SU-DHL-6 (cell line): ENCODE measurements around the gene ZNF831.

ENCODE experiments used
- H2AFZ ChIP-seq: fragments of 200-600 bp; sonication (generic); 2 replicates; pipeline ENCODE4 v1.6.1; 2014; ENCODE audit warnings: low read depth, mild to moderate bottlenecking, moderate library complexity, mixed read lengths, antibody characterized with exemption, low read length; ENCODE audit not compliant: severe bottlenecking
- H3F3A ChIP-seq: fragments of 200-600 bp; shearing (Covaris generic); 2 replicates; pipeline ENCODE4 v1.6.0; 2016; ENCODE audit warnings: antibody characterized with exemption, mild to moderate bottlenecking; ENCODE audit not compliant: insufficient read depth
- H3K27ac ChIP-seq: fragments of 200-600 bp; sonication (generic); 2 replicates; pipeline ENCODE4 v1.5.1; 2016; ENCODE audit warnings: low read depth, mild to moderate bottlenecking, low read length, moderate library complexity, mixed read lengths
- H3K27me3 ChIP-seq: fragments of 200-600 bp; sonication (generic), shearing (Covaris generic); 2 replicates; pipeline ENCODE4 v1.6.0; 2014; ENCODE audit warnings: mild to moderate bottlenecking, low read length
- H3K36me3 ChIP-seq: fragments of 200-600 bp; sonication (generic); 2 replicates; pipeline ENCODE4 v1.6.1; 2014; ENCODE audit warnings: mild to moderate bottlenecking, low read length, mixed read lengths
- H3K4me2 ChIP-seq: fragments of 300-600, 200-600 bp; shearing (Covaris generic), sonication (generic); 2 replicates; pipeline ENCODE4 v1.6.0; 2014; ENCODE audit warnings: low read length, low read depth, mild to moderate bottlenecking; ENCODE audit not compliant: poor library complexity, severe bottlenecking
- H3K4me3 ChIP-seq: fragments of 200-600 bp; sonication (generic); 2 replicates; pipeline ENCODE4 v1.5.1; 2014; ENCODE audit warnings: antibody characterized with exemption, low read length, mild to moderate bottlenecking, mixed read lengths; ENCODE audit not compliant: insufficient read depth, poor library complexity, severe bottlenecking
- H3K79me2 ChIP-seq: fragments of 200-600 bp; sonication (generic); 2 replicates; pipeline ENCODE4 v1.6.1; 2014; ENCODE audit warnings: mild to moderate bottlenecking, low read length, moderate library complexity; ENCODE audit not compliant: insufficient read depth
- H3K9ac ChIP-seq: fragments of 200-600 bp; sonication (generic); 2 replicates; pipeline ENCODE4 v1.7.0; 2014; ENCODE audit warnings: mild to moderate bottlenecking, low read length
- H3K9me2 ChIP-seq: fragments of 200-600 bp; sonication (generic); replicated peaks from 2 replicates; pipeline ENCODE4 v1.6.1; 2014; ENCODE audit warnings: low read length; ENCODE audit not compliant: insufficient read depth
- H3K9me3 ChIP-seq: fragments of 200-600 bp; sonication (generic); 2 replicates; pipeline ENCODE4 v1.6.1; 2014; ENCODE audit warnings: low read length, mixed read lengths; ENCODE audit not compliant: insufficient read depth
- H4K20me1 ChIP-seq: fragments of 200-600 bp; sonication (generic); 2 replicates; pipeline ENCODE4 v1.6.1; 2014; ENCODE audit warnings: low read depth, mild to moderate bottlenecking, antibody characterized with exemption, low read length, moderate library complexity, mixed read lengths
- CTCF ChIP-seq: fragments of 200-600 bp; sonication (generic); IDR thresholded peaks from one replicate; pipeline ENCODE4 v1.5.1; 2017; ENCODE audit warnings: antibody characterized with exemption, mild to moderate bottlenecking, low read length, moderate library complexity; ENCODE audit not compliant: insufficient read depth, poor library complexity, severe bottlenecking
- EZH2phosphoT487 ChIP-seq: fragments of 200-600 bp; sonication (generic), shearing (Covaris generic); conservative IDR thresholded peaks from 2 replicates; pipeline ENCODE4 v1.6.1; 2018; ENCODE audit warnings: mild to moderate bottlenecking, antibody characterized with exemption, low read length, moderate library complexity, mixed read lengths

The ZNF831 gene

GRCh38 chr20:59145924-59146779 lies 17.5 kb upstream of the ZNF831 start:
- Histone ChIP-seq H3K9me2 (no peaks in the 10 kb centered on the region), H3K36me3 (no peaks in the 10 kb centered on the region), H3F3A (no peaks in the 10 kb centered on the region), H3K9ac (no peak overlapping the region), H3K27me3 (no peaks in the 10 kb centered on the region), H3K9me3 (no peaks in the 10 kb centered on the region), H2AFZ (no peak overlapping the region), H3K4me2 (no peak overlapping the region), H3K4me3 (no peak overlapping the region), H3K79me2 (no peaks in the 10 kb centered on the region), H3K27ac (no peak overlapping the region), H4K20me1 (no peaks in the 10 kb centered on the region)
- no peak for TF ChIP-seq CTCF
- no peak for TF ChIP-seq EZH2phosphoT487

GRCh38 chr20:59146780-59147565 lies 16.6 kb upstream of the ZNF831 start:
- Histone ChIP-seq H3K79me2 (no peaks in the 10 kb centered on the region), H3K9me3 (no peaks in the 10 kb centered on the region), H4K20me1 (no peaks in the 10 kb centered on the region), H3K4me3 (no peak overlapping the region), H3K9me2 (no peaks in the 10 kb centered on the region), H3K27me3 (no peaks in the 10 kb centered on the region), H2AFZ (no peak overlapping the region), H3K9ac (no peak overlapping the region), H3K27ac (no peak overlapping the region), H3K4me2 (no peak overlapping the region), H3F3A (no peaks in the 10 kb centered on the region), H3K36me3 (no peaks in the 10 kb centered on the region)
- TF ChIP-seq CTCF = no peak
- no peak for TF ChIP-seq EZH2phosphoT487

GRCh38 chr20:59147586-59147985 lies 16.0 kb upstream of the ZNF831 start:
- Histone ChIP-seq H3K4me3 (no peak overlapping the region), H3K9me3 (no peaks in the 10 kb centered on the region), H3K27me3 (no peaks in the 10 kb centered on the region), H3K27ac (no peak overlapping the region), H3K9ac (no peak overlapping the region), H3K79me2 (no peaks in the 10 kb centered on the region), H3K9me2 (no peaks in the 10 kb centered on the region), H2AFZ (no peak overlapping the region), H3F3A (no peaks in the 10 kb centered on the region), H3K36me3 (no peaks in the 10 kb centered on the region), H3K4me2 (no peak overlapping the region), H4K20me1 (no peaks in the 10 kb centered on the region)
- TF ChIP-seq EZH2phosphoT487 (no peak), CTCF (no peak)
